ENCODE data around the gene CACHD1. TPM values are rescaled to one million over a fixed set of nuclear protein-coding genes. Genes with fewer than 3 reads are reported as not detected.
A peak's percentile ranks its signal among the peaks of the same experiment; 100 is the strongest.

The CACHD1 gene
- total and polyA plus RNA-seq, 9 of the 15 experiments (the other 6 are each of a cell fraction or from before 2014, with no cell fraction given): 0.07 TPM; not detected in 8

DNA sequence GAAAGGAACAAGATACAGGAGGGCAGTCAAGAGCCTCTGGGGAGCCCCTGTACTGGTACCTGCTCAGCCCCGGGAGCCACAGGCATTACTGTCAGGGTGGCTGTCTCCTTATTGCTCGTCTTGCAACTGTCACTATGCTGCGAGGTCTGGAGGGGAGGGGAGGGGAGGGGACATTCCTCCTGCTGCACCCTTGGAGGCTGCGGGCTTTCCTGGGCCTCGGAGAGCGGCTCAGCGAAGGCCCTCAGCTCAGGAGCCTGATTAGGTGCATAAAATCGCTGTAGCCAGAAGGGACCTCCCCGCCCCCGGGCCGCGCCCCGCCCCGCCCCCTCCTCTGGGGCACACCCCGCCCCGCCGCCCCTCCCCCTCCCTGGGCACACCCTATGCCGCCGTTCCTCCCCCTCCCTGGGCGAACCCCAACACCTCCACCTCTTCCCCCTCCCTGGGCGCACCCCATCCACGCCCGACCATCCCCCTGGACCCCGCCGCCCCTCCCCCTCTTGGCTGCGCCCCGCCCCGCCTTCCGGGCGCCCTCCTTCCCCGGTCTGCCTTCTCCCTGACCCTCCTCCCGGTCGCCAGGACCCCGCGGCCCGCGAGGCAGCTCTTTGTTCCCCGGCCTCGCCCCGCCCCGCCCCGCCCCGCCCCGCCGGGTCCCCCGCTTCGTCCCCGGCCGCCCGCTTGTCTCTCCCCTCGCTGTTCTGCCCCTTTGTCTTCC is 35.5 kb downstream of the CACHD1 start:
- peak; percentile 35 to 87 (median 79) for DNase-seq (ENCODE audit: extremely low read depth in 1 of 4, low spot score in 3 of 4)
- Histone ChIP-seq H3K36me3 (ENCODE audit: control insufficient read depth, insufficient read depth, low read length) (no peaks in the 10 kb centered on the region), H3K27ac (ENCODE audit: extremely low read depth, low read depth, low read length) (no peak overlapping the region), H3K9me3 (replicated peaks; ENCODE audit: control insufficient read depth, insufficient read depth, low read depth, low read length) (no peaks in the 10 kb centered on the region), H4K20me1 (replicated peaks; ENCODE audit: control insufficient read depth, insufficient read depth, low read length) (no peaks in the 10 kb centered on the region), H3K79me2 (ENCODE audit: control insufficient read depth, insufficient read depth, low read length) (no peaks in the 10 kb centered on the region), H2AFZ (ENCODE audit: low read depth, low read length) (no peak overlapping the region), H3K9me1 (ENCODE audit: control insufficient read depth, insufficient read depth, low read length) (no peaks in the 10 kb centered on the region), H3K4me3 (no peak overlapping the region), H3K4me1 (replicated peaks in 1 of 2; ENCODE audit: control insufficient read depth in 2 of 2, insufficient read depth in 2 of 2, low read length in 2 of 2) (peaks cover 0 to 2% of the 10 kb centered on the region in 2 experiments; a peak in 1 of 5 replicates), H3K4me2 (ENCODE audit: insufficient read depth, low read length) (peak overlapping the region; percentile 49), H3K27me3 (ENCODE audit: control insufficient read depth in 2 of 2, insufficient read depth in 2 of 2, low read length in 2 of 2) (peaks cover 0 to 5% of the 10 kb centered on the region in 2 experiments; a peak in 1 of 5 replicates), H3K9ac (ENCODE audit: insufficient read depth in 1 of 2, low read depth in 2 of 2, low read length in 2 of 2) (peak overlapping the region in 1 of 2 experiments; percentile 71; a peak in 2 of 4 replicates)
- BruUV-seq (replicated peaks): no TSS peak
- no peak for FAIRE-seq
- intact Hi-C loops (cut with micrococcal nuclease) (no loop called here), in situ Hi-C loops (cut with MboI) (no loop called here)
- TF ChIP-seq FOXJ3 (CRISPR knock-in tag; IDR thresholded peaks at IDR 0.05) (no peak), ZNF589 (CRISPR knock-in tag; IDR thresholded peaks at IDR 0.05; ENCODE audit: low read depth) (no peak)
- TF ChIP-seq, protein P1, sequence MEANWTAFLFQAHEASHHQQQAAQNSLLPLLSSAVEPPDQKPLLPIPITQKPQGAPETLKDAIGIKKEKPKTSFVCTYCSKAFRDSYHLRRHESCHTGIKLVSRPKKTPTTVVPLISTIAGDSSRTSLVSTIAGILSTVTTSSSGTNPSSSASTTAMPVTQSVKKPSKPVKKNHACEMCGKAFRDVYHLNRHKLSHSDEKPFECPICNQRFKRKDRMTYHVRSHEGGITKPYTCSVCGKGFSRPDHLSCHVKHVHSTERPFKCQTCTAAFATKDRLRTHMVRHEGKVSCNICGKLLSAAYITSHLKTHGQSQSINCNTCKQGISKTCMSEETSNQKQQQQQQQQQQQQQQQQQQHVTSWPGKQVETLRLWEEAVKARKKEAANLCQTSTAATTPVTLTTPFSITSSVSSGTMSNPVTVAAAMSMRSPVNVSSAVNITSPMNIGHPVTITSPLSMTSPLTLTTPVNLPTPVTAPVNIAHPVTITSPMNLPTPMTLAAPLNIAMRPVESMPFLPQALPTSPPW (CRISPR knock-in tag; IDR thresholded peaks at IDR 0.05): peak; percentile 58; the same call in 1 of the 2 replicates
- WGBS (ENCODE audit: insufficient coverage, low coverage, missing lambda C conversion rate): 0% methylated on average over 9 of the region's 51 CpGs
- CTCF ChIA-PET (ENCODE audit: low intra/inter-chr PET ratio): no interaction called here
- POLR2A ChIA-PET: no interaction called here
- ATAC-seq: peak; percentile 93

Measured in K562 (cell line).